Heart left ventricle (tissue), 16 donors: ENCODE data around the gene SSX2IP. TPM values are rescaled to one million over a fixed set of nuclear protein-coding genes. Genes with fewer than 3 reads are reported as not detected.
"Not testable (repeated sequence)": the region's sequence is repeated elsewhere in the genome, so short reads cannot be mapped to it uniquely, and the experiment has no call there.

Experiments
- ATAC-seq, 4 donors: fragments of 200-7000 bp; cut with Tn5 transposase; one replicate each; pipeline ENCODE4 v1.9.1; 2020 to 2022; ENCODE audit warnings: moderate library complexity in 4 of 4, mild to moderate bottlenecking in 3 of 4, moderate number of reproducible peaks in 1 of 4
- DNase-seq, 5 donors: peaks; one replicate each; pipeline ENCODE4 v3.0.0-alpha.2; 2020
- H3K27ac ChIP-seq, 12 donors: fragments of 200-600 bp; sonication (generic) in 4 of 12; one replicate each; pipeline versions ENCODE4 v1.5.0 to v1.8.0; 2016 to 2022; ENCODE audit warnings: mild to moderate bottlenecking in 2 of 12
- H3K27me3 ChIP-seq, 9 donors: fragments of 200-600 bp; sonication (generic) in 2 of 9; one replicate each; pipeline versions ENCODE4 v1.5.1 to v1.8.0; 2016 to 2022; ENCODE audit warnings: mild to moderate bottlenecking in 3 of 9
- H3K36me3 ChIP-seq, 9 donors: fragments of 200-600 bp; sonication (generic) in 2 of 9; one replicate each; pipeline versions ENCODE4 v1.5.0 to v1.8.0; 2018 to 2022; ENCODE audit warnings: mild to moderate bottlenecking in 2 of 9
- H3K4me1 ChIP-seq, 12 donors: fragments of 200-600 bp; sonication (generic) in 4 of 12; one replicate each; pipeline versions ENCODE4 v1.5.0 to v1.8.0; 2016 to 2022; ENCODE audit warnings: mild to moderate bottlenecking in 3 of 12
- H3K4me3 ChIP-seq, 12 donors: fragments of 200-600 bp; sonication (generic) in 4 of 12; one replicate each; pipeline versions ENCODE4 v1.5.0 to v1.8.0; 2017 to 2022; ENCODE audit warnings: mild to moderate bottlenecking in 9 of 12, moderate library complexity in 4 of 12
- H3K9me3 ChIP-seq, 12 donors: fragments of 200-600 bp; sonication (generic) in 4 of 12; one replicate each; pipeline versions ENCODE4 v1.5.0 to v1.8.0; 2016 to 2022; ENCODE audit warnings: mild to moderate bottlenecking in 1 of 12
- POLR2A ChIP-seq, 2 donors: fragments of 450-650 bp; IDR thresholded peaks; one replicate each; pipeline ENCODE4 v1.6.1; 2017; ENCODE audit warnings: antibody characterized with exemption in 2 of 2, mild to moderate bottlenecking in 2 of 2, moderate library complexity in 2 of 2
- WGBS, 4 donors: extraction: QIAGEN DNeasy Blood & Tissue Kit in 2 of 4; methylation state at CpG; one replicate each; pipeline versions ENCODE4 v1.1.5 to v1.1.7; 2013 to 2018; 5-methylcytosine and 5-hydroxymethylcytosine counted together
- intact Hi-C, 10 donors: fragments of 100-400 bp; cut with DNase I; formaldehyde crosslinking; loops; one replicate each; pipeline versions ENCODE4 v1.11.1 to v1.14.2; 2022
- polyA plus RNA-seq, 2 donors: library from polyadenylated mRNA; stranded (reverse); fragments of 200-250 nt; gene quantifications; one replicate each; pipeline ENCODE4 v1.2.3, GENCODE V29; 2013
- total RNA-seq, 9 donors: library from RNA; depleted of rRNA in 2 of 9; stranded (reverse); fragments of >200 nt in 2 of 9; fragmentation: NEBNext Ultra II Directional in 3 of 9; extraction: Animal tissue kit (Norgen Biotek cat#: 25700) in 3 of 9; gene quantifications; one replicate each; pipeline versions ENCODE4 v1.1.0 to v1.2.4, GENCODE V29; 2016 to 2023
- TF ChIP-seq, protein P1 (sequence below), 12 donors: fragments of 200-600 bp; sonication (generic) in 4 of 12; IDR thresholded peaks; one replicate each; pipeline versions ENCODE4 v1.5.0 to v1.8.0; 2018 to 2022; ENCODE audit warnings: antibody characterized with exemption in 12 of 12, mild to moderate bottlenecking in 5 of 12
- donor health status: ischemic (EF 13 %, LVEDD 7.1; RV severe dilation, severe dysfunction).
- donor health status: healthy with polysubstance abuse.
- donor health status: DM: no; HTN: yes; CAD: no.
- donor health status: DM: no; HTN: no; CAD: no.
- donor health status: ischemic (EF 25% LVEDD 6.9; RV normal size, moderate dysfunction).
- donor health status: ischemic (EF 25% LVEDD 5.7; RV mildly dilated, moderate dysfunction).
- donor health status: healthy.
- donor health status: DM: yes; HTN: yes; CAD: no.
- donor health status: ischemic (EF 35%, LVEDD 5.7; RV mildly dilated, moderate dysfunction).
- donor health status: nonischemic (EF 11% LVEDD 7.7; RV severe dilation, severe dysfunction).
- donor health status: DM: yes; HTN: yes; CAD: no.
- donor health status: PGD.
- donor health status: ischemic (EF 29% LVEDD 5.4; RV normal size, mild dysfunction).
- donor health status: nonischemic (EF 23%, LVEDD 6.1; RV moderate dilation, normal function).

The SSX2IP gene
- total and polyA plus RNA-seq, 11 donors = 2.6 to 18.5 (median 13.7) TPM

DNA sequence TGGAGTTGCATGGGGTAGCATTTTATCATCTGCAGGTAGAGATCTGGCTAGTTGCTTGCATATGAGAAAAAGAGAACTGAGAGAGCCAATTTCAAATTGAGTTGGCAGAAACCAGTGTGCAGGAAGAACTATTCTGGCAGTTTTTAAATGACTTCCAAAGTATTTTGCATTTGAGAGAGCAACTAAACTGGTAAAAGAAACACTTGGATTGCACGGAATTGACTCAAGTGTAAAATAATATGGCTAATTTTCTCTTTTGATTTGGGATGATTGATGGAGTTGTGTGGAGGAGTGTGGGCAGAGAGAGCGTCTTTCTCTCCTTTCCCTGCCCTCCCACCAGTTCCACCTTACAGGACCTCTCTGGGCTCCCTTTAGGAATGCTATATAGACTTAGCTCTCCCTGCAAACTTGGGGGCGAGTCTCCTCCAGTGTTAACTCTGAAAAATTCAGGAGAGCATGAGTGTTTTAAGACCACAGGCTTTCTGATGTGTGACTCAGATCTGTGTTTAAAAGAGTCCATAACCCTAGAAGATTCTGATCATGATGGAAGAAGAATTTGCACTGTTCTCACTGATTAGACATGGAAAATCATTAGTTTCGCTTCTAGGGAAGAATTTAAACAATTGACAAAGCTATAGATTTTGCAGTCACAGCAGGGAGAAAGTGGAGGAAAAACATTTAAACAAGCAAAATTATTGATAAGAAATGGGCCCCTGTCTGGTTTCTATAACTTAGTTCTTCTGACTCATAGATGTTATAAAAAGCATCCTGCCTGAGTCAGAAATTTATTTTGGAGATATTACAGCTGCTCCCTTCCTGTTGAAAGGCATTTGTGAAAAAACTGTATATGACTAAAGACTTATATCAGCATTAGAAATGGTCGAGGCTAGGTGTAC lies 91.2 kb downstream of the SSX2IP start:
- no peak for TF ChIP-seq POLR2A (IDR thresholded peaks at IDR 0.05)
- TF ChIP-seq, protein P1, sequence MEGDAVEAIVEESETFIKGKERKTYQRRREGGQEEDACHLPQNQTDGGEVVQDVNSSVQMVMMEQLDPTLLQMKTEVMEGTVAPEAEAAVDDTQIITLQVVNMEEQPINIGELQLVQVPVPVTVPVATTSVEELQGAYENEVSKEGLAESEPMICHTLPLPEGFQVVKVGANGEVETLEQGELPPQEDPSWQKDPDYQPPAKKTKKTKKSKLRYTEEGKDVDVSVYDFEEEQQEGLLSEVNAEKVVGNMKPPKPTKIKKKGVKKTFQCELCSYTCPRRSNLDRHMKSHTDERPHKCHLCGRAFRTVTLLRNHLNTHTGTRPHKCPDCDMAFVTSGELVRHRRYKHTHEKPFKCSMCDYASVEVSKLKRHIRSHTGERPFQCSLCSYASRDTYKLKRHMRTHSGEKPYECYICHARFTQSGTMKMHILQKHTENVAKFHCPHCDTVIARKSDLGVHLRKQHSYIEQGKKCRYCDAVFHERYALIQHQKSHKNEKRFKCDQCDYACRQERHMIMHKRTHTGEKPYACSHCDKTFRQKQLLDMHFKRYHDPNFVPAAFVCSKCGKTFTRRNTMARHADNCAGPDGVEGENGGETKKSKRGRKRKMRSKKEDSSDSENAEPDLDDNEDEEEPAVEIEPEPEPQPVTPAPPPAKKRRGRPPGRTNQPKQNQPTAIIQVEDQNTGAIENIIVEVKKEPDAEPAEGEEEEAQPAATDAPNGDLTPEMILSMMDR (IDR thresholded peaks at IDR 0.05) = no peak
- intact Hi-C loops = no loop called here
- ATAC-seq (peak in 1 of 4 donors; percentile 74), DNase-seq (no peak)
- H3K27ac ChIP-seq = peak overlapping the region in 5 of 12 donors; percentile 6 to 54 (median 41)
- no peaks in the 10 kb centered on the region for H3K36me3 ChIP-seq
- H3K9me3 ChIP-seq = peaks cover 0 to 4% (median 0%) of the 10 kb centered on the region in 12 donors
- peaks cover 0 to 30% (median 12%) of the 10 kb centered on the region in 12 donors for H3K4me1 ChIP-seq
- H3K27me3 ChIP-seq = no peaks in the 10 kb centered on the region
- 48 to 67% (median 56%) methylated on average over 5 of the region's 5 CpGs for WGBS, 4 donors
- H3K4me3 ChIP-seq = no peak overlapping the region

DNA sequence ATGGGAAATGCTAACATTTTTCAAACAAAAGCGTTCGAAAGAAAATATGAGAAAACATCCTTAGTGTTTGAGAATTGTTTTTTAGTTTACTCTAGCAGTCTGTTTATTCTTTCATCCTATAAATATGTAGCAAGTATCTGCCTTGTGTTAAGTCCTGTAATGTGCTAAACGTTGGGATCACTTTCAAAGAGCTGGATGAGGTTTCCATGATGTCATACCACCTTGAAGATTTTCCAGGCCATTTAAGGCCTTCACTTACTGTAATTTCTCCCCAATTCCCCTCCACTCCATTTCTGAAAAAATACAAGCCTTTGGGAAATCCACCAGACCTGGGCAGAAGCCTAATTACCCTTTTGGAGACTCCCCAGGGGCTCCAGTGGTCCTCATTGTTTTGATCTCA lies 91.8 kb downstream of the SSX2IP start:
- WGBS, 4 donors = 68 to 76% (median 70%) methylated on average over 3 of the region's 3 CpGs
- H3K27ac ChIP-seq = peak overlapping the region in 2 of 12 donors; percentile 6 to 51
- H3K9me3 ChIP-seq = peaks cover 0 to 10% (median 1%) of the 10 kb centered on the region in 12 donors
- H3K27me3 ChIP-seq = no peaks in the 10 kb centered on the region
- no peaks in the 10 kb centered on the region for H3K36me3 ChIP-seq
- H3K4me3 ChIP-seq = no peak overlapping the region
- TF ChIP-seq, protein P1 (IDR thresholded peaks at IDR 0.05) = no peak
- no peak for TF ChIP-seq POLR2A (IDR thresholded peaks at IDR 0.05)
- intact Hi-C loops = no loop called here
- DNase-seq (no peak), ATAC-seq (no peak)
- H3K4me1 ChIP-seq = peaks cover 0 to 25% (median 6%) of the 10 kb centered on the region in 12 donors

DNA sequence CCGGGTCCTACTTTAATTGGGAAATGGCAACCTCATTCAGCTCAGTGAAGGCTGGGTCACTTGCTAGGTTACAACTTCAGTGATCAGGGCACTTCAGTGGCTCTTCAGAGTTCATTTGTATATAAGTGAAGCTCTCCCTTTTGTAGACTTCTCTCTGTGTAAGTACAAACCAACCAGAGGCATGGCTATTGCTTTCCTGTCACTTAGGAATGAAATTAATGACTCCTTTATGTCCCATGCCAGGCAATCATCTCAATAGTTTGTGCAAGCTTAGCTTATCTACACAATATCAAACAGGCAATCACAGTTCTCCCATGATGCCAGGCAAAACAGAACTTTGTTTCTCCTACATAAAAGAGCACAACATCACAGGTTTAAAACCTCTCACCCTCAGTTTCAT lies 93.2 kb downstream of the SSX2IP start:
- 95 to 100% (median 97%) methylated on average over 1 of the region's 1 CpG for WGBS, 4 donors
- intact Hi-C loops = no loop called here

DNA sequence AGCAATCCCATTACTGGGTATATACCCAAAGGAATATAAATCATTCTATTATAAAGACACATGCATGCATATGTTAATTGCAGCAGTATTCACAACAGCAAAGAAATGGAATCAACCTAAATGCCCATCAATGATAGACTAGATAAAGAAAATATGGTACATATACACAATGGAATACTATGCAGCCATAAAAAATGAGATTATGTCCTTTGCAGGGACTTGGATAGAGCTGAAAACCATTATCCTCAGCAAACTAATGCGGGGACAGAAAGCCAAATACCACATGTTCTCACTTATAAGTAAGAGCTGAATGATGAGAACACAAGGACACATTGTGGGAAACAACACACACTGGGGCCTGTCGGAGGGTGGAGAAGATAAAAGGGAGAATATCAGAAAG lies 95.3 kb downstream of the SSX2IP start:
- 86 to 96% (median 91%) methylated on average over 2 of the region's 2 CpGs for whole genome bisulfite sequencing, 4 donors
- H3K27ac ChIP-seq, H3K27me3 ChIP-seq, H3K4me3 ChIP-seq, DNase-seq, intact Hi-C loops, ATAC-seq, H3K36me3 ChIP-seq: not testable (repeated sequence)
- H3K4me1 ChIP-seq = peaks cover 0 to 16% (median 0%) of the 10 kb centered on the region in 12 donors
- H3K9me3 ChIP-seq = peaks cover 0 to 13% (median 2%) of the 10 kb centered on the region in 12 donors

More for the DNA sequence above, 93.2 kb downstream of the SSX2IP start:
- DNase-seq = no peak
- Histone ChIP-seq H3K27ac (no peak overlapping the region), H3K27me3 (no peaks in the 10 kb centered on the region), H3K9me3 (peaks cover 0 to 13% (median 2%) of the 10 kb centered on the region in 12 donors), H3K4me1 (peaks cover 0 to 18% (median 0%) of the 10 kb centered on the region in 12 donors), H3K36me3 (no peaks in the 10 kb centered on the region), H3K4me3 (no peak overlapping the region)
- ATAC-seq = no peak
- TF ChIP-seq, protein P1 (IDR thresholded peaks at IDR 0.05) = no peak
- TF ChIP-seq POLR2A (IDR thresholded peaks at IDR 0.05) = no peak

Other genes with a start within 250 kb of the SSX2IP start
- 10 to 100 TPM; 30.3 to 63.9 (median 34.5) TPM for gene RPF1, start 211.2 kb downstream of the SSX2IP start, total RNA-seq
- 10 to 100 TPM; 23.9 to 66.8 TPM for gene RPF1, start 211.2 kb downstream of the SSX2IP start, polyA plus RNA-seq
- 1 to 10 TPM in 6 of 9 donors, under 1 TPM in 2, not detected in 1; 0.82 to 2.0 (median 1.2) TPM for gene SPATA1, start 184.1 kb downstream of the SSX2IP start, total RNA-seq
- gene SPATA1, start 184.1 kb downstream of the SSX2IP start, polyA plus RNA-seq = under 1 TPM in 1 of 2 donors, not detected in 1; 0.19 TPM
- 100 to 1,000 TPM; 129 to 217 (median 160) TPM for gene GNG5, start 183.9 kb downstream of the SSX2IP start, total RNA-seq
- gene GNG5, start 183.9 kb downstream of the SSX2IP start, polyA plus RNA-seq = 100 to 1,000 TPM; 262 to 299 TPM
- gene CTBS, start 116.0 kb downstream of the SSX2IP start, total RNA-seq = 10 to 100 TPM in 2 of 9 donors, 1 to 10 TPM in 7; 6.6 to 19.9 (median 7.8) TPM
- gene CTBS, start 116.0 kb downstream of the SSX2IP start, polyA plus RNA-seq = 1 to 10 TPM; 2.5 to 5.0 TPM
- 10 to 100 TPM in 7 of 9 donors, 1 to 10 TPM in 2; 5.9 to 25.0 (median 14.7) TPM for gene LPAR3, start 202.7 kb upstream of the SSX2IP start, total RNA-seq
- 10 to 100 TPM in 1 of 2 donors, 1 to 10 TPM in 1; 9.7 to 10.6 TPM for gene LPAR3, start 202.7 kb upstream of the SSX2IP start, polyA plus RNA-seq